SK-N-SH (cell line): ENCODE results near the gene BMP6. TPM values are rescaled to one million over a fixed set of nuclear protein-coding genes. Genes with fewer than 3 reads are reported as not detected.

ENCODE experiments used
- CTCF ChIA-PET: fragments of 300-600, 350-600 bp; formaldehyde crosslinking; extraction: SDS; loops from one replicate; lab custom pipeline; 2021; lab: Yijun Ruan, JAX
- POLR2A ChIA-PET: fragments of 350-600 bp; sonication (Branson Sonifier 250); formaldehyde crosslinking; extraction: SDS; loops from one replicate; lab custom pipeline; 2020; ENCODE audit warnings: antibody characterized with exemption, inconsistent platforms; lab: Yijun Ruan, JAX
- DNase-seq: peaks from one replicate; pipeline ENCODE4 v3.0.0; 2012
- H2AFZ ChIP-seq: fragments of 200-600 bp; sonication (generic); 2 replicates; pipeline ENCODE4 v1.8.1; 2016; ENCODE audit warnings: antibody characterized with exemption, mild to moderate bottlenecking, low read depth
- H3F3A ChIP-seq: fragments of 200-600 bp; sonication (generic); replicated peaks from 2 replicates; pipeline ENCODE3; 2016; ENCODE audit warnings: antibody characterized with exemption, mild to moderate bottlenecking; ENCODE audit not compliant: insufficient read depth
- H3K27ac ChIP-seq, 2 experiments: fragments of 200-500 bp in 1 of 2; fragments of 200-600 bp in 1 of 2; sonication (Bioruptor generic) in 1 of 2; sonication (generic), shearing (Covaris generic) in 1 of 2; 2 replicates each; pipeline versions ENCODE4 v1.5.1 to v1.6.1; 2014 to 2016; ENCODE audit warnings: low read depth in 2 of 2, inconsistent platforms in 1 of 2, low read length in 1 of 2, mild to moderate bottlenecking in 1 of 2, mixed read lengths in 1 of 2
- H3K27me3 ChIP-seq: fragments of 200-600 bp; sonication (generic), shearing (Covaris generic); 2 replicates; pipeline ENCODE4 v1.6.1; 2016; ENCODE audit warnings: mixed run types; ENCODE audit not compliant: insufficient read depth
- H3K36me3 ChIP-seq, 2 experiments: fragments of 200-500 bp in 1 of 2; fragments of 200-600 bp in 1 of 2; sonication (Bioruptor generic) in 1 of 2; sonication (generic) in 1 of 2; replicated peaks in 1 of 2; 2 replicates each; pipeline versions ENCODE3 to v1.5.1; 2014 to 2016; ENCODE audit warnings: low read length in 1 of 2, mild to moderate bottlenecking in 1 of 2; ENCODE audit not compliant: insufficient read depth in 2 of 2, control insufficient read depth in 1 of 2
- H3K4me1 ChIP-seq, 2 experiments: fragments of 200-500 bp in 1 of 2; fragments of 200-600 bp in 1 of 2; sonication (Bioruptor generic) in 1 of 2; sonication (generic), shearing (Covaris generic) in 1 of 2; 2 replicates each; pipeline versions ENCODE4 v1.5.1 to v1.6.1; 2014 to 2016; ENCODE audit warnings: low read depth in 1 of 2, low read length in 1 of 2, mixed run types in 1 of 2; ENCODE audit not compliant: insufficient read depth in 2 of 2, control insufficient read depth in 1 of 2
- H3K4me2 ChIP-seq: fragments of 200-600 bp; sonication (generic), shearing (Covaris generic); 2 replicates; pipeline ENCODE4 v1.6.1; 2017; ENCODE audit warnings: mixed run types
- H3K4me3 ChIP-seq, 2 experiments: fragments of 200-500 bp in 1 of 2; fragments of 200-600 bp in 1 of 2; sonication (Bioruptor generic) in 1 of 2; sonication (generic), shearing (Covaris generic) in 1 of 2; 2 replicates each; pipeline versions ENCODE4 v1.5.1 to v1.8.1; 2014 to 2016; ENCODE audit warnings: low read depth in 2 of 2, inconsistent platforms in 1 of 2, low read length in 1 of 2, mild to moderate bottlenecking in 1 of 2, mixed read lengths in 1 of 2, moderate library complexity in 1 of 2
- H3K79me2 ChIP-seq: fragments of 200-600 bp; sonication (generic); 2 replicates; pipeline ENCODE4 v1.8.1; 2017; ENCODE audit warnings: mild to moderate bottlenecking; ENCODE audit not compliant: insufficient read depth
- H3K9ac ChIP-seq: fragments of 200-600 bp; sonication (generic); 2 replicates; pipeline ENCODE4 v1.6.1; 2017; ENCODE audit warnings: mixed run types
- H3K9me2 ChIP-seq: fragments of 200-600 bp; sonication (generic); 2 replicates; pipeline ENCODE4 v1.6.1; 2017; ENCODE audit warnings: mixed run types
- H3K9me3 ChIP-seq: fragments of 200-600 bp; sonication (generic); 2 replicates; pipeline ENCODE4 v1.6.1; 2017; ENCODE audit warnings: mixed run types, mild to moderate bottlenecking, moderate library complexity
- H4K20me1 ChIP-seq: fragments of 200-600 bp; sonication (generic); 2 replicates; pipeline ENCODE4 v1.6.1; 2017; ENCODE audit warnings: mild to moderate bottlenecking, mixed run types; ENCODE audit not compliant: insufficient read depth
- ELF1 ChIP-seq: IDR thresholded peaks from 2 replicates; pipeline ENCODE4 v1.4.0; 2012
- EZH2phosphoT487 ChIP-seq: fragments of 200-600 bp; sonication (generic); IDR thresholded peaks from 2 replicates; pipeline ENCODE4 v1.6.1; 2017; ENCODE audit warnings: low read depth, mixed run types, mild to moderate bottlenecking, antibody characterized with exemption, moderate library complexity, borderline replicate concordance
- FOXJ3 ChIP-seq: sonication (generic); formaldehyde crosslinking; IDR thresholded peaks from 2 replicates; pipeline ENCODE4 v1.5.1; 2020; ENCODE audit warnings: mild to moderate bottlenecking, missing genetic modification reagents
- FOXM1 ChIP-seq: IDR thresholded peaks from 2 replicates; pipeline ENCODE4 v1.4.0; 2012; ENCODE audit warnings: low read depth, mild to moderate bottlenecking
- GABPA ChIP-seq: IDR thresholded peaks from 2 replicates; pipeline ENCODE4 v1.4.0; 2012; ENCODE audit warnings: low read depth, mild to moderate bottlenecking
- GATA2 ChIP-seq: sonication (generic); formaldehyde crosslinking; IDR thresholded peaks from 2 replicates; pipeline ENCODE4 v1.5.0; 2020; ENCODE audit warnings: mild to moderate bottlenecking, missing genetic modification reagents
- MXI1 ChIP-seq: IDR thresholded peaks from 2 replicates; pipeline ENCODE4 v1.6.1; 2012; ENCODE audit warnings: mild to moderate bottlenecking, low read depth, low read length, improper control_type of control experiment
- NRF1 ChIP-seq: IDR thresholded peaks from 2 replicates; pipeline ENCODE4 v1.6.1; 2012; ENCODE audit warnings: low read depth, mild to moderate bottlenecking, low read length
- POLR2AphosphoS5 ChIP-seq: IDR thresholded peaks from 2 replicates; pipeline ENCODE4 v1.6.1; 2012; ENCODE audit warnings: low read depth, low read length
- RAD21 ChIP-seq: IDR thresholded peaks from 2 replicates; pipeline ENCODE4 v1.6.1; 2012; ENCODE audit warnings: mild to moderate bottlenecking, low read length
- RFX5 ChIP-seq: IDR thresholded peaks from 2 replicates; pipeline ENCODE4 v1.6.1; 2012; ENCODE audit warnings: mild to moderate bottlenecking, improper control_type of control experiment, low read length
- RXRA ChIP-seq: IDR thresholded peaks from 2 replicates; pipeline ENCODE4 v1.4.0; 2012; ENCODE audit warnings: low read depth, mild to moderate bottlenecking, borderline replicate concordance
- SMC3 ChIP-seq: IDR thresholded peaks from 2 replicates; pipeline ENCODE4 v1.6.1; 2012; ENCODE audit warnings: low read depth, low read length, improper control_type of control experiment
- TAF1 ChIP-seq: IDR thresholded peaks from 2 replicates; pipeline ENCODE4 v1.6.1; 2012; ENCODE audit warnings: low read depth, mild to moderate bottlenecking, low read length, moderate library complexity, borderline replicate concordance
- WGBS: methylation state at CpG from one replicate; pipeline ENCODE4 v1.1.6; 2017; ENCODE audit warnings: low lambda C conversion rate; 5-methylcytosine and 5-hydroxymethylcytosine counted together
- polyA plus RNA-seq, 3 experiments: library from polyadenylated mRNA; depleted of rRNA; stranded (reverse); fragments of >200 nt; gene quantifications; 2 replicates each; pipeline ENCODE4 v1.2.3, GENCODE V29; 2012
- TF ChIP-seq, protein P1 (sequence below): IDR thresholded peaks from 2 replicates; pipeline ENCODE4 v1.6.1; 2012; ENCODE audit warnings: mild to moderate bottlenecking, low read depth, low read length, moderate library complexity
- TF ChIP-seq, protein P2 (sequence below): IDR thresholded peaks from 2 replicates; pipeline ENCODE4 v1.4.0; 2012; ENCODE audit warnings: low read depth, borderline replicate concordance

The BMP6 gene
- polyA plus RNA-seq, 1 of the 3 experiments (the other 2 are of a cell fraction), result not detected

- DNase-seq, result no peak
- no peaks in the 10 kb centered on the region for H3K36me3 ChIP-seq
- no peak overlapping the region for H3K27ac ChIP-seq
- H3K27me3 ChIP-seq, result no peaks in the 10 kb centered on the region; the same call in 1 of the 2 replicates
- no peak overlapping the region for H3K9ac ChIP-seq
- H3K4me3 ChIP-seq, result no peak overlapping the region
- ChIA-PET POLR2A (no interaction called here), CTCF (no interaction called here)
- no peak overlapping the region for H3K4me2 ChIP-seq
- H3K4me1 ChIP-seq, result no peaks in the 10 kb centered on the region
- no peaks in the 10 kb centered on the region for H3K9me2 ChIP-seq
- 48% methylated on average over 5 of the region's 5 CpGs for WGBS
- H3F3A ChIP-seq, result no peaks in the 10 kb centered on the region
- no peaks in the 10 kb centered on the region for H4K20me1 ChIP-seq
- H2AFZ ChIP-seq, result no peak overlapping the region
- H3K79me2 ChIP-seq, result no peaks in the 10 kb centered on the region
- no peaks in the 10 kb centered on the region for H3K9me3 ChIP-seq
- TF ChIP-seq, protein P1, sequence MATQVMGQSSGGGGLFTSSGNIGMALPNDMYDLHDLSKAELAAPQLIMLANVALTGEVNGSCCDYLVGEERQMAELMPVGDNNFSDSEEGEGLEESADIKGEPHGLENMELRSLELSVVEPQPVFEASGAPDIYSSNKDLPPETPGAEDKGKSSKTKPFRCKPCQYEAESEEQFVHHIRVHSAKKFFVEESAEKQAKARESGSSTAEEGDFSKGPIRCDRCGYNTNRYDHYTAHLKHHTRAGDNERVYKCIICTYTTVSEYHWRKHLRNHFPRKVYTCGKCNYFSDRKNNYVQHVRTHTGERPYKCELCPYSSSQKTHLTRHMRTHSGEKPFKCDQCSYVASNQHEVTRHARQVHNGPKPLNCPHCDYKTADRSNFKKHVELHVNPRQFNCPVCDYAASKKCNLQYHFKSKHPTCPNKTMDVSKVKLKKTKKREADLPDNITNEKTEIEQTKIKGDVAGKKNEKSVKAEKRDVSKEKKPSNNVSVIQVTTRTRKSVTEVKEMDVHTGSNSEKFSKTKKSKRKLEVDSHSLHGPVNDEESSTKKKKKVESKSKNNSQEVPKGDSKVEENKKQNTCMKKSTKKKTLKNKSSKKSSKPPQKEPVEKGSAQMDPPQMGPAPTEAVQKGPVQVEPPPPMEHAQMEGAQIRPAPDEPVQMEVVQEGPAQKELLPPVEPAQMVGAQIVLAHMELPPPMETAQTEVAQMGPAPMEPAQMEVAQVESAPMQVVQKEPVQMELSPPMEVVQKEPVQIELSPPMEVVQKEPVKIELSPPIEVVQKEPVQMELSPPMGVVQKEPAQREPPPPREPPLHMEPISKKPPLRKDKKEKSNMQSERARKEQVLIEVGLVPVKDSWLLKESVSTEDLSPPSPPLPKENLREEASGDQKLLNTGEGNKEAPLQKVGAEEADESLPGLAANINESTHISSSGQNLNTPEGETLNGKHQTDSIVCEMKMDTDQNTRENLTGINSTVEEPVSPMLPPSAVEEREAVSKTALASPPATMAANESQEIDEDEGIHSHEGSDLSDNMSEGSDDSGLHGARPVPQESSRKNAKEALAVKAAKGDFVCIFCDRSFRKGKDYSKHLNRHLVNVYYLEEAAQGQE, result no peak
- TF ChIP-seq RXRA, result no peak
- TF ChIP-seq POLR2AphosphoS5, result no peak
- TF ChIP-seq, protein P2, sequence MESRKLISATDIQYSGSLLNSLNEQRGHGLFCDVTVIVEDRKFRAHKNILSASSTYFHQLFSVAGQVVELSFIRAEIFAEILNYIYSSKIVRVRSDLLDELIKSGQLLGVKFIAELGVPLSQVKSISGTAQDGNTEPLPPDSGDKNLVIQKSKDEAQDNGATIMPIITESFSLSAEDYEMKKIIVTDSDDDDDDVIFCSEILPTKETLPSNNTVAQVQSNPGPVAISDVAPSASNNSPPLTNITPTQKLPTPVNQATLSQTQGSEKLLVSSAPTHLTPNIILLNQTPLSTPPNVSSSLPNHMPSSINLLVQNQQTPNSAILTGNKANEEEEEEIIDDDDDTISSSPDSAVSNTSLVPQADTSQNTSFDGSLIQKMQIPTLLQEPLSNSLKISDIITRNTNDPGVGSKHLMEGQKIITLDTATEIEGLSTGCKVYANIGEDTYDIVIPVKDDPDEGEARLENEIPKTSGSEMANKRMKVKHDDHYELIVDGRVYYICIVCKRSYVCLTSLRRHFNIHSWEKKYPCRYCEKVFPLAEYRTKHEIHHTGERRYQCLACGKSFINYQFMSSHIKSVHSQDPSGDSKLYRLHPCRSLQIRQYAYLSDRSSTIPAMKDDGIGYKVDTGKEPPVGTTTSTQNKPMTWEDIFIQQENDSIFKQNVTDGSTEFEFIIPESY, result no peak
- TF ChIP-seq FOXJ3 (CRISPR knock-in tag), result no peak
- TF ChIP-seq FOXM1, result no peak
- TF ChIP-seq MXI1, result no peak
- no peak for TF ChIP-seq RAD21
- no peak for TF ChIP-seq GATA2 (CRISPR knock-in tag)
- no peak for TF ChIP-seq RFX5
- no peak for TF ChIP-seq EZH2phosphoT487
- no peak for TF ChIP-seq NRF1
- no peak for TF ChIP-seq SMC3
- TF ChIP-seq ELF1, result no peak
- no peak for TF ChIP-seq TAF1
- TF ChIP-seq GABPA, result no peak
These were observed 195.8 kb downstream of the BMP6 start for GRCh38 chr6:7921632-7922092.
